ENCODE data around the gene SEC24C. TPM values are rescaled to one million over a fixed set of nuclear protein-coding genes. Genes with fewer than 3 reads are reported as not detected.

SEC24C gene
- total RNA-seq, 2 experiments from 2014 or later: 87.5 to 88.7 TPM

GRCh38 chr10:73802276-73802991 is 58.3 kb downstream of the SEC24C start:
- POLR2A ChIA-PET: interaction anchor here (0.9 to 9.1 kb wide), 4 partner anchors 7 to 34 kb away, joined by 3 to 110 read pairs (median 3); no protein-coding TSS in a partner anchor
- Mint-ChIP-seq H3K4me1 (ENCODE audit: low read depth) (peaks cover 31% of the 10 kb centered on the region), H3K27me3 (no peaks in the 10 kb centered on the region), H3K4me3 (no peak overlapping the region), H3K36me3 (ENCODE audit: low read depth) (peaks cover 53% of the 10 kb centered on the region), H3K9me3 (no peaks in the 10 kb centered on the region), H3K27ac (peak overlapping the region; percentile 89)
- ATAC-seq (no peak), DNase-seq (no peak)
- TF ChIP-seq, protein P1, sequence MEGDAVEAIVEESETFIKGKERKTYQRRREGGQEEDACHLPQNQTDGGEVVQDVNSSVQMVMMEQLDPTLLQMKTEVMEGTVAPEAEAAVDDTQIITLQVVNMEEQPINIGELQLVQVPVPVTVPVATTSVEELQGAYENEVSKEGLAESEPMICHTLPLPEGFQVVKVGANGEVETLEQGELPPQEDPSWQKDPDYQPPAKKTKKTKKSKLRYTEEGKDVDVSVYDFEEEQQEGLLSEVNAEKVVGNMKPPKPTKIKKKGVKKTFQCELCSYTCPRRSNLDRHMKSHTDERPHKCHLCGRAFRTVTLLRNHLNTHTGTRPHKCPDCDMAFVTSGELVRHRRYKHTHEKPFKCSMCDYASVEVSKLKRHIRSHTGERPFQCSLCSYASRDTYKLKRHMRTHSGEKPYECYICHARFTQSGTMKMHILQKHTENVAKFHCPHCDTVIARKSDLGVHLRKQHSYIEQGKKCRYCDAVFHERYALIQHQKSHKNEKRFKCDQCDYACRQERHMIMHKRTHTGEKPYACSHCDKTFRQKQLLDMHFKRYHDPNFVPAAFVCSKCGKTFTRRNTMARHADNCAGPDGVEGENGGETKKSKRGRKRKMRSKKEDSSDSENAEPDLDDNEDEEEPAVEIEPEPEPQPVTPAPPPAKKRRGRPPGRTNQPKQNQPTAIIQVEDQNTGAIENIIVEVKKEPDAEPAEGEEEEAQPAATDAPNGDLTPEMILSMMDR (IDR thresholded peaks at IDR 0.05): no peak
- CTCF ChIA-PET: interaction anchor here (1.0 kb wide), 1 partner anchor 77 kb away, joined by 3 read pairs; no protein-coding TSS in a partner anchor
- intact Hi-C loops (cut with micrococcal nuclease): no loop called here

DNA sequence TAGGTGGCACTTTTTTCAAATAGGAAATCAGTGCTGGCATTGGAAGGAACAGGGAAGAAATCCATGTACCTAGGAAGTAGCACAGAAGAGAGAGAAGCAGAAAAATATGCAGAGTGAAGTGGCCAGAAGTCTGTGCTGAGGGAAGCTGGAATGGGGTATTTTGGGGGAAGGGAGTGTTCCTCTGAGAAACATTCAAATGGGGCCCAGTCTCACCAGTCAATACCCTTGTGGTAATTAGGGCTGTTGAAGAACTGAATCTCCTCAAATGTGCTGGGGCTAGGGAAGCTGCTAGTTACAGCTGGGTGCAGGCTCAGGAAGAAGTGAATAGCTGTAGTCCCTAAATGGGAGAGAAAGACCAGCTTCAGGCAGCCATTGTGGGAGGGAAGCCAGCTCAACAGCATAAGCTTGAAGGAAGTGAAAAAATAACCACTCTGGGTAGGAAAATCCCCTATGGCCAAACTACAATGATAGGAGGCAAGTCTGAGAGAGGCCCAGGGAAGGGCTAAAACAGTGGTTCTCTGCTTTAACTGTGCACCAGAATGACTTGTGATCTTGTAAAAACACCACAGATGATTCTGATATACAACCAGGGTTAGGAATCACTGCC is 59.6 kb downstream of the SEC24C start:
- intact Hi-C loops (cut with micrococcal nuclease): no loop called here
- Mint-ChIP-seq H3K4me3 (no peak overlapping the region), H3K27ac (peak overlapping the region; percentile 89), H3K27me3 (no peaks in the 10 kb centered on the region), H3K36me3 (ENCODE audit: low read depth) (peaks cover 59% of the 10 kb centered on the region), H3K4me1 (ENCODE audit: low read depth) (peaks cover 43% of the 10 kb centered on the region), H3K9me3 (no peaks in the 10 kb centered on the region)
- CTCF ChIA-PET: interaction anchor here (1.1 to 1.4 kb wide), 2 partner anchors 18 to 30 kb away, joined by 4 read pairs; partner anchors contain the start of gene ZSWIM8
- POLR2A ChIA-PET: interaction anchor here (0.7 to 9.1 kb wide), 3 partner anchors 8 to 674 kb away, joined by 3 to 110 read pairs (median 3); a partner anchor contains a TSS
- TF ChIP-seq, protein P1 (IDR thresholded peaks at IDR 0.05): no peak
- ATAC-seq: peak; percentile 73
- DNase-seq: peak; percentile 23

DNA sequence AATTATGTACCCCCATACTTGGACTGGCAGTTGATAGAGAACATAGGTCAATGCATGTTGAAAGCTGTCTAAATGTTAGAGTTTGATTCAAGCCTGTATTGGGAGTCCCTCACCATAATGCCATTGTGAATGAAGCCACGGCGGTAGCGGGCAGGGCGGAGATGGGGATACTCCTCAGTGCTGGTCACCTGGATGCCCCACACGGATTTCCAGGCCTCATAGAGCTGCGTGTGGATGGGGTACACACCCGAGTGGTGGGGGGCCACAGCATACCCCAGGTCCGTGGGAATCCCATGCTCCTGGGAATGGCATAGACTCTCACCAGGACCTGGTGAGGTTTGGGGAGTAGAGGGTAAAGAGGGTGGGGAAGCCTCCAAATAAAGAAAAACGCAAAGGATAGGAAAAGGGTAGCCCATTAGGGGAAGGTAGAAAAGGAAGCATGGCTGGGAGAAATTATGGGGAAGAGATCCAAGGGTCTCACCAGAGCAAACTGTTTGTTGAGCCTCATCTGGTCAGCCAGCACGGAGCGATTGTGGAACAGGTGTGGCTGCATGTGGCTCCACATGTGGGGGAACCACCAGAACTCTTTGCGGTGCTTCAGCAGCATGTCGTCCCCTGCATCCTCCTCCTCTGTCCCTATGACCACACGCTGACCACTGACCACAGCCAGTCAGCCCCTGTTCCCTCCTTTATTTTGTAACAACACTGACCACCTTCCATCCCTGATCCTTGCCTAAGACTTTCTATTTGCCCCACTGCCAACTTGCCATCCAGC is 62.2 kb downstream of the SEC24C start:
- POLR2A ChIA-PET: interaction anchor here (0.8 to 9.1 kb wide), 7 partner anchors 11 to 100 kb away, joined by 3 to 110 read pairs (median 3); partner anchors contain the start of genes CHCHD1 and ZSWIM8
- Mint-ChIP-seq H3K4me3 (no peak overlapping the region), H3K9me3 (no peaks in the 10 kb centered on the region)

DNA sequence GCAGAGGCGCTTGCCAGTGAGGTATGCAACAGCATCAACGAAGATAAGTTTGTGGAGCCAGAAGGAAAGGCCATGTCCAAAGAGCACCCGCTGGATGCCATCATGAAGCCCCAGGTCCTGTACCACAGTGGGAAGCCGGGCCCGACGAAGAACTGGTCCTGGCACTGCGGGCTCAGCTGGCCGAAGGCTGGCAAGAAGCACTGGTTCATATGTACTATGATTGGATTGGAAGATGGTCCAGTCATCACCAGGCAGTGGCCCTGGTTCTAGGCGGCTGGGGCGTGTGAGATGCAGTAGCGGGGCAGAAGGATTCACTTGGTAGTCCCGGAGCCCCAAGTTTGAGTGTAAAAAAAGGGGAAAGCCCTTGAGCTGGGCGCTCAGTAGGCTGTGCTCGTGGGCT is 63.3 kb downstream of the SEC24C start:
- DNase-seq (no peak), ATAC-seq (no peak)
- Mint-ChIP-seq H3K27ac (no peak overlapping the region), H3K4me3 (no peak overlapping the region), H3K4me1 (ENCODE audit: low read depth) (peaks cover 57% of the 10 kb centered on the region), H3K9me3 (no peaks in the 10 kb centered on the region), H3K36me3 (ENCODE audit: low read depth) (peaks cover 65% of the 10 kb centered on the region), H3K27me3 (no peaks in the 10 kb centered on the region)
- CTCF ChIA-PET: interaction anchor here (0.8 to 1.1 kb wide), 2 partner anchors 72 to 163 kb away, joined by 3 read pairs; no protein-coding TSS in a partner anchor
- intact Hi-C loops (cut with micrococcal nuclease): no loop called here
- TF ChIP-seq, protein P1 (IDR thresholded peaks at IDR 0.05): no peak
- POLR2A ChIA-PET: interaction anchor here (0.6 to 9.1 kb wide), 6 partner anchors 12 to 230 kb away, joined by 3 to 110 read pairs (median 10); partner anchors contain the start of genes CHCHD1, SEC24C and ZSWIM8

More for the DNA sequence above, 62.2 kb downstream of the SEC24C start:
- Mint-ChIP-seq H3K4me1 (ENCODE audit: low read depth) (peaks cover 57% of the 10 kb centered on the region), H3K36me3 (ENCODE audit: low read depth) (peaks cover 67% of the 10 kb centered on the region), H3K27ac (peak overlapping the region; percentile 37), H3K27me3 (no peaks in the 10 kb centered on the region)
- CTCF ChIA-PET: interaction anchor here (0.8 kb wide), 1 partner anchor 162 kb away, joined by 3 read pairs; no protein-coding TSS in a partner anchor
- intact Hi-C loops (cut with micrococcal nuclease): no loop called here
- ATAC-seq (no peak), DNase-seq (no peak)
- TF ChIP-seq, protein P1 (IDR thresholded peaks at IDR 0.05): no peak
